Activated CD4-positive, alpha-beta T cell treated with anti-CD3 and anti-CD28 coated beads, Interleukin-2, Interleukin-6, amounts not matched to agents 100 ng/mL and 50 ng/mL, durations not matched to agents 16 hours and 8 hours (primary cell): ENCODE results near the gene ERBB4.

Source experiments
- DNase-seq: peaks from one replicate; pipeline ENCODE4 v3.0.0-alpha.2; 2020

ERBB4 gene

DNA sequence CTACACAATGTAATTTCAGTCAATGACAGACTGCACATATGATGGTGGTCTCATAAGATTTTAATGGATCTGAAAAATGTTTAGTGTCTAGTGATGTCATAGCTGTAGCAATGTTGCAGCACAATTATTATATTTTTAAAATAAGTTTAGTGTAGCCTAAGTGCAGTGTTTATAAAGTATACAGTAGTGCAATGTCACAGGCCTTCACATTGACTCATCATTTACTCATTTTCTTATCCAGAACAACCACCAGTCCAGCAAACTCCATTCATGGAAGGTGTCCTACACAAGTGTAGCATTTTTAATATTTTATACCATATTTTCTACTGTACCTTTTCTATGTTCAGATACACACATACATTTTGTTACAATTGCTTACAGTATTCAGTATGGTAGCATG is 663.1 kb downstream of the ERBB4 start:
- no peak for DNase-seq

DNA sequence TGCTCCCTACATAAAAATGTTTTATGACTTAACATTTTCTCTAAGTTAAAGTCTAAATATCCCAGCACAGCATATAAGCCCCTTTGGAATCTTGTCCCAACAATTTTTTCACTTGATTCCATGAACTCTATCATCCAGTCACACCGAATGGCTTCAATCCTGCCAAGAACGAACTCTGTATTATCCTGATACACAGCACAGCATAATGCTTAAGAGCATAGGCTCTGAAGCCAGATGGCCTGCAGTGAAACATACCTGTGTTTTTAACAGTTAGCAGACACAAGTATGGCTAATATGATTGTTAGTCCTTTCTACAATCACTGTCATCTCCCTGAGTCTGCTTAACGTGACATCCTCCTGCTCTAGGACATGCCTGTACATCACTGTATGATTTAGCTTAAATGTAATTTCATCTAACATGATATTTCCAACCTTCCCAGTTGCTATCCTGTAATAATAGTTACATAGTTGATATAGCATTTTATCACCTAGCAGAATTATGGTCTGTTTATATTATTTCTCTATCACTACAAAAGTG is 669.5 kb downstream of the ERBB4 start:
- no peak for DNase-seq

DNA sequence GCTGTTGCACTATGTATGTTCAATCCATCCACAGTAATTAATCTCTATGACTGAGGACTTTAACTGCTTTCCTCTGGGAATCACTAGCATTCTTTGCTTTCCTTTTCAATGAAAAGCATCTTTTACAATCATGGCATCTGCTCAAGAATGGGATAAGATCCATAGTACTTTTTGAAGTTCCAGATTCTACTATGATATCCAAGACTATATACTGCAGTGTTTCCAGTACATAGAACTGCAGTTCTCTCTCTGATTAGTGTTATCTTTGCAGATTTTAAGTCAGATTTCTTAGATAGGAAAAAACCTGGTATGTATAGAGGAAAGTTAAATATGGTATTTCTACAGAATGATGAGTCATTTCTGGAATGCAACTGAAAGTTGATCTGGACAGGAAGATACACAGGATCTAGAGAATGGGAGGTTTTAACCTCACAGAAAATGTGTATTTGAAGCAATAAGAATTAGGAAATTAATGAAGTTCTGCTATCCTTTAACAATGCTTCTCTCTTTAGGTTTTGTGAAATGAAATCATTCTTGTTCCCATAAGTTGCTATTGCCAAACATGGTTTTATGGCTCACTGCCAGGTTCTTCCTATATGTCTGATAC is 670.7 kb downstream of the ERBB4 start:
- peak; percentile 2 for DNase-seq

DNA sequence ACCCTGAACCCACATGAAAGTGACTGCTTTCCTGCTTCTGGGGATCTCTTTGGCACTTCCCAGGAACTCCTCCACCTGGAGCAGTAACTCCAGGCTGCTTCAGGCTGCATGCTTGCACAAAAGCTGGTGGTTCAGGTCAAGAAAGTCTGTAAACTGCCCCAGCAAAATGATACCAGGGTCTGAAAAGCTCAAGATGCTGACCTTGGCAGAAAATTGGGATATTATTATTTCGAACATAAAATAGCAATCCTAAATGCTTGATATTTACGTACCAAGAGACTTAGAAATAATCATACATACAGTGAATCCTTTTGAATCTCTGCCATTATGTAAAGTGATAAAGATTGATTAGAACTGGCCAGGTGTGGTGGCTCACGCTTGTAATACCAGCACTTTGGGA is 674.3 kb downstream of the ERBB4 start:
- no peak for DNase-seq

DNA sequence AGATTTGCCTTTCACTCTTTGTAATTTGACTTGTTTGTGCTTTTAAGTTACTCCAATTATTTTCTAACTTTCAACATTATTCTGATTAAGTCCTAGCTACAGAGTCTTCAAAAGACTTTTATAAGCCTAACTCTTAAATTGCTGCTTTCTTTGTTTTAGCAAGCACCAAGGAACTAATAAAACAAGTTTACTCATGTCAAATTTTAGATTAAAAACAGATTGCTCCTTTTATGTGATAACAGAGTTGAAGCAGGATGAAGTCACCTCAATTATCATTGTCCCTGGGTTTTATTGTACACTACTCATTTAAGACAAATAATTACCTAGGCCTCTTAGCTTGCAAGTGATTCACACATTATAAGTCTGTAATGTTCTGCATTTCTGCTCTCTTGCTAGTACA is 678.4 kb downstream of the ERBB4 start:
- DNase-seq, result no peak

DNA sequence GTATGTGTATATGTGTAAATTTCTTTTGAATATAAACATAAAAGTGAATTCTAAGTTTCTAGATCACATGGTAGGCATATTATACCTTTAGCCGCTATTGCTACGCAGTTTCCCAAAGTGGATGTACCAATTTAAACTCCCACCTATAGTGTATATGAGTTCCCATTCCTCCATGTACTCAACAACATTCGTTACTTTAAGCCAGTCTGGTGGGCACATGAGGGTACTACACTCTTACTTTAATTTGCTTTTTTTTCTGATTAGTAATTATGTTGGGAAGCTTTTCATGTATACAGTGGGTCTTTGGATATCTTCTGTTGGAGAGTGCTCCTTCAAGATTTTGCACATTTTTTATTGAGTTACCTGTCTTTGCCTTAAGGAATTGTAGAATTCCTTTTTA is 683.8 kb downstream of the ERBB4 start:
- no peak for DNase-seq

DNA sequence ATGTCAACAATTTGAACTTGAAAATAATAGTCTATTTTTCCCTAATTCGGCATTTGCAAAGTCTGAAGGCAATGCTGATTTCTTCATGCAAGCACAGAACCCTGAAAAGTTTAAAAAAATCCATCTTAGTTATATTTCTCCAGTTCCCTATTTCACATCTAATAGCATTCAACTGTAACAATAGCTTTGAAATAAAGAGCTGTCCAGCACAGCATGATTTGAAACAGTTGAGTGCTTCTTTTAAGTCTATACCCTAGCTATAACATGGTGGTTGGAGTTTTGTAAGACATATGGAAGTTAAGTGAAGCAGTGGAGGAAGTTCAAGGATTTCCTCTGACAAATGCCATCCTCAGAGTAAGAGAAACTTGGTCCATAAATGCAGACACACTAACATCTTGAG is 691.9 kb downstream of the ERBB4 start:
- no peak for DNase-seq

DNA sequence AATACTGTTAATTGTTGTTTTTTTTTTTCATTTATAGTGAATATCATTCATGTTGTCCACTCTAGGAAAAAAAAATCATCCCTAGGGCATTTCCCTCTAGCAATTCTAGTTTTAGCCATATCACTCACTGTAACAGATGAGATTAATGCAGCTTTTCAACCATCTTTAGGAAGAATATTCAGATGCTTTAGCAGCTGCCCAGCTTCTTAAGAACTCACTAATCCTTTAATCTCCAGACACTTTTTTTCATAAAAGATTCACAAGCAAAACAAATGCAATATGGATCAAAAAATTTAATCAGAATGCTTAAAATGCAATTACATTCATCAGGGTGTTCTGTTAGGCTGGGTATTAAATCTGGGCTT is 692.6 kb downstream of the ERBB4 start:
- DNase-seq, result no peak

DNA sequence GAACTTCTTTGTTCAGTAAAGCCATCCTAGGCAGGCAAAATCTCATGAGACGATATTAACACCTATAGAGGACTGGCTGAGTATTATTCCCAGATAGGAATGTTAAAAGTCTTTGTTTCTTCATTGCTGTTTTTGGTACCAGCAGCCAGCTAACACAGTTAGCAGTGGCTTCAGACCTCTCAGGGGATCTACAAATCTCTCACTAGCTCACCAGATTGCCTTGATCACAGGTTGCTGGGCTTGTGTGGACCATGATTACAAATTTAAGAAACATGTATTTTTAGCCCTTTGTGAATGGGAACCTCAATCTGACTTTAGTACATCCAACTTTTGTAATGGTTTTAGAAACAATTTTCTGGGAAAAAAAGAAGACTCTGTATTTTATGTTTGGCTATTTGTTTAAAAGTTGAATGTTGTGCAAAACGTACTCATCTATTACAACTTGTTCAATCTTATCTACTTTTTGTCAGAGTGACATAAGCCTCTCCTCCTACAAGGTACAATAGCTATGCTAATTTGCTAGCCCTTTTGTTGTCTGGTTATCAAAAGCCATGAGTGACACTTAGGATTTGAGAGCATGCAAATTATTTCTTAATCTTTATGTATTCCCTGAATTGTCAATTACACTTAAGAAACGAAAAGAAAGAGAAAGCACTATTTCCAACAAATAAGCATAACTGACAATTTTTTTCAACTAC is 693.1 kb downstream of the ERBB4 start:
- DNase-seq, result no peak

DNA sequence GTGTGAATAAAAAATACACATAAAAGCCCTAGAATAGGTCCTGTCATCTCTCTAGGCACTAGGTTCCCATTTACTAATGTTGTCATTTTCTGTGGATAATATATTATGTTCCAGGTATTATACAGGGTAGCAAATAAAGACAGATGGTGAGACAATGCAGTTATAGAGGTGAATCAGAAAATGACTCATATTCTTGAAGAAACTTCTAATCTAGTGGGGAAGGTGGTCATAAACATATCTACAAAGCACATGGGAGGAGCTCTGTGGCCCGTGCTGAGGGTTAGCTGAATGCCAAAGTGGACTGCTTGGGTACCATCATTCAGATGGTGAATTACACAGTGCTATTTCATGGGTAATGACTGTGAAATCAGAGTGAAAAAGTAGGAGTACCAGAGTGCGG is 700.9 kb downstream of the ERBB4 start:
- DNase-seq, result no peak

DNA sequence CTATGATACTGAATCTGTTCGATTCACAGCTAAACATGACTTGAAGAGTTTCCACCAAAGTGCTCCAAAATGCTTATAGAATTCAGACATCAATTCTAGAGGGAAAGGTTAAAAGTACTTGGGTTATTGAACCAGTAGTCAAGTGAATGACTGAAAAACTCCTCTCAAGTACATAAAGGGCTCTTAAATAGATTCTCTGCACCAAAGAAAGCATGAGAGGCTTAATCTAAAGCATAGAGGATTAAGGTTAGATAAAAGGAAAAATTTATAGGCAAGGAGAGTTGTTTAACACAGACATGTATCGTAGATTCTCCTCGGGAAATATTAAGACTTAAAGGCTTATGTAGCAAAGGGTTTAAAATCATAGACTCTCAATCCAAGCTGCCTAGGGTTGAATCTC is 701.4 kb downstream of the ERBB4 start:
- DNase-seq, result no peak

DNA sequence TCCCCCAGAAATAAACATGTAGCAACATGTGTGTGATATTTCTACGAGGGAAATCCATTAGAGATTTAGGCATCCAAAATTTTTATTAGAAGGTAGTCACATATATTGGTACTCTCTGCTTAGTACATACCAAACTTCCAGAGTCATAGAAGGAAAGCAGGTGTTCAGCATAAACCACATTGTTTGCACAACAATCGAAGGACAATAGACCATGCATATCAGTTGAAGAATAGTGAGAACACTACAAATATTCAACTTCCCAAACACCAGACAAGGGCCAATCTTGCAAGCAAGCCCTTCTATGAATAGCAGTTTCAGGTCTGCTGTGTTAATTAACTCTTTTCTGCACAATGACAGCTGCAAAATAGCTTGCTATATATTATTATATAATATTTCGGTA is 702.2 kb downstream of the ERBB4 start:
- no peak for DNase-seq

DNA sequence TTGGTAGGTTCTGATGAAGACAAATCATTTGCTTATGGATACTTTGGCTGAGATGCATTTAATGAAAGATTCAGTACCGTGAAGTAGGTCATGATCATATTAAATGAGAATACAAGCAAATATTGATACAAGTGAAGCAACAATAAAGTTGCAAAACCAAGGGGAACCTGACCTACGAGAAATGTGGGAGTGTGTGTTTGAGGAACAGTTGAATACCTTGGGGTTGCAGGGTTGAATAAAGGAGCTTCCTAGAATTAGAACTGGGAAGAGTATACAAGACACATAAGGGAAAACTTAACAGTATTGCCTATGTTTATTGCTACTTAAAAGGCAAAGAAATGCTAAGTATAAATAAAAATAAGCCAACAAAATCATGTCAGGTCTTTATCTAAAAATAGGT is 702.9 kb downstream of the ERBB4 start:
- no peak for DNase-seq

DNA sequence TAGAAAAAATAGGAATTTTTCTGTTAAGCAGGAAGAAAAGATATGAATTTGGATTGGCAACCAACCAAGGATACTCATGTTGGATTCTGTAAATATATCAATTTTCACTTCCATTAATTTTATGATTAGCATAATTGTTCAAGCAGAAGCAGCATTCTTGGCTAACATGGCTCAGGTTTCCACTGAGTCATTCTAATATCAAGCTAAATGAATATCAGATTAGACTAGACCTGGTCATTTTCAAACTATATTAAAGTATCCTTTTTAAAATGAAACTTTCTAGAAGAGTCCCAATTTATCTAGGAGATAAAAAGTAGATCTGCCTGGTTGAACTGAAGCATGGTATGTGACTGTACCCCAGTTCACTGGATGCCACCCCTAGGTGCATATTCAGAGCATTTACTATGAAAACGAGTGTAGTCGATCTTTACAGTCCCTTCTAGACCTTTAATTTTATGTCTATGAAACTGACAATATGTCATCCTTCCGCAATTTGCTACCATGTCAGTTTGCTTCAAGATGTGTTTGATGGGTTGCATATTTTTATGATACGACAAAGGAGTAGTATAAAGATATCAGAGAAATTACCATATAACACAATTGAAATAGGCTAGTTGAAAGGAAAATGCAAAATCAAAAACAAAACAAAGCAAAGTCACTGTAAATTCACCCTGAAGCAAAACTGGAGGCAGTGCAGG is 704.9 kb downstream of the ERBB4 start:
- DNase-seq, result no peak

DNA sequence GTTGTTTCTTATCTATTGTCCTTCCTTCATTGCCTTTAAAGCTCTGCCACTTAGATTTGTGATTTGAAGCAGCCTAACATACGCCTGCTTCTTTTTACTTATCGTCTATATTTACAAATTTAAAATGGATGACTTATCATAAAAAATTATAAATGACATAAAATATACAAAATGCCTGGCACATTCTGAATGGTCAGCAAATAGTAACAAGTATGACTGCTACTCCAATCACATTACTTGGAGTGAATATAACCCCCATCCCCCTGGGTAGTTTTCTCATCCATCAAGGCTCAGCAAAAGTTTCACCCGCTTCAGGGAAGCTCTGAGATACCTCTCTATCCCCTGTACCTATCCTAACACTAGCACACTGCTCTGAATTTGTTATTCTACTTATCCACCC is 708.9 kb downstream of the ERBB4 start:
- no peak for DNase-seq

DNA sequence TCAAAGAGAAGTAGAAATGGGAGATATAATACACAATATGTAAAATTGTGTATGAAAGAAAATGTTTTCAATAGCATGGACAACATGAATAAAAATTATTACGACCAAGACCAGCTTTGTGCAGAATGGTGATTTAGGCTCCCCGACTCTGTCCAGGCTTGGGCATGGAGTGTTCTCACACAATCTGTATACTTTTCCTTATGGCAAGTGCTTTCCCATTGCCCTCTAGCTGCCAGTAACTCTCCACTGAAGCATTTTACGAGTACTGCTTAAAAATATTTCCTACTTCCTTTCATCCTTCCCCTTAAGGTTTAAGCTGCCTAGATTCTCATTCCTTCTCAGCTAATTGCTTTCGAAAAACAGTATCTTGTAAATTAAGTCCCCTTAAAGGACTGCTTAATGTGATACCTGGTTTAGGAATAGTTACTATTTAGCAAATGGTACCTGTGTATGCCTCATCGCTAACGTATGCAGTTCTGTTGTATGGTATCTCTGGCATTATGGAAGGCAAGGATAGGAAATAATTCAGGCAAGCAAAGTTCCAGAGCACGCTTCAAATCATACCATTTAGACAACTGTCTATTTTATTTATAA is 714.6 kb downstream of the ERBB4 start:
- DNase-seq, result no peak

DNA sequence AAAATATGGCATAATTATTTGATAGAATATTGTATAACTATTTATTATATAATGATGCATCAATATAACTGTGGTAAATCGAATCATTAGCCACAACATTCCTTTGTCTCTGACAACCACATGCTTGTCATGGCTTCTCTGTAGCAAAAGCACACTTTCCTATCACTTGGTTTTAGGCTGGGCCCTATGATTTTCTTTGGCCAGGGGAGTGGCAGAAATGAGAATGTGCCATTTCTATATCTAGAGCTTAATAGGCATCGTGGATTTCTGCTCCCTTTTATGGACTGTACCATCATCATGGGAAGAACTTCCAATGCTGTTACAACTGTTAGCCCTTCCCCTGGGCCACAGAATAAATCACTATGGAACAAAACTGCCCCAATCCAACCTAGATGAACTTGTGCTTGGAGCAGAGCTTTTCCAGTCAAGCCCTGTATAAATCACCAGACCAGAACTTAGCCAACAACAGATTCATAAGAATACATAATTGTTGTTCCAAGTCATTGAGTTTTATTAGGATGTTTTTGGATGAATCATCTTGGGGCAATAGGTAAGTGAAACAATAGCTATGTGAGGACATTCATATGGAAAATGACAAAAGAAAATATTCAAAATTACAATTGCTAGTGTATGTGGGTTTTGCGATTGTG is 715.8 kb downstream of the ERBB4 start:
- no peak for DNase-seq

DNA sequence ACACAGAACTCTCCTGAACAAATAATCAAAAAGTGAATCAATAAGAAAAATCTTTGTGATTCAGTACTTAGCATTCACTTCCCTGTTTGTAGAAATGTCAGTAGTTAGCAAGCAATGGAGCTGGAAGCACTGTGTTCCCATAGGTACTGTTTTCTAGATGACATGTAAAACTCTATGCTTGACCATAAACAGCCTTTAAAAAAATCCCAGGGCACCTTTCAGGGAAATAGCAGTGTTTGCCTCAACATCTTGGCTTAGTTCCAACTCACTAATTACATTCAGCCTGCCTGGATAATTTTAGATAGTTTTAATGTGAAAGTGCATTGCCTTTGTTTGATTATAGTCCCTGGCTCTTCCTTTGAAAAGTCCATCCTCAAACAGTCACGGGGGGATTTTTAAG is 721.8 kb downstream of the ERBB4 start:
- DNase-seq, result no peak

DNA sequence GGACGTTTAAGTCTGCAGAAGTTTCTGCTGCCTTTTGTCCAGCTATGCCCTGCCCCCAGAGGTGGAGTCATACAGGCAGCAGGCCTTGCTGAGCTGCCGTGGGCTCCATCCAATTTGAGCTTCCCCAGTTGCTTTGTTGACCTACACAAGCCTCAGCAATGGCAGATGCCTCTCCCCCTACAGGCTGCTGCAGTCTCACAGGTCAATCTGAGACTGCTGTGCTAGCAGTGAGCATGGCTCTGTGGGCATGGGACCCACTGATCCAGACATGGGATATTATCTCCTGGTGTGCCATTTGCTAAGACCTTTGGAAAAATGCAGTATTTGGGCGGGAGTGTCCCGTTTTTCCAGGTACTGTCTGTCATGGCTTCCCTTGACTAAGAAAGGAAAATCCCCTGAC is 726.0 kb downstream of the ERBB4 start:
- no peak for DNase-seq

DNA sequence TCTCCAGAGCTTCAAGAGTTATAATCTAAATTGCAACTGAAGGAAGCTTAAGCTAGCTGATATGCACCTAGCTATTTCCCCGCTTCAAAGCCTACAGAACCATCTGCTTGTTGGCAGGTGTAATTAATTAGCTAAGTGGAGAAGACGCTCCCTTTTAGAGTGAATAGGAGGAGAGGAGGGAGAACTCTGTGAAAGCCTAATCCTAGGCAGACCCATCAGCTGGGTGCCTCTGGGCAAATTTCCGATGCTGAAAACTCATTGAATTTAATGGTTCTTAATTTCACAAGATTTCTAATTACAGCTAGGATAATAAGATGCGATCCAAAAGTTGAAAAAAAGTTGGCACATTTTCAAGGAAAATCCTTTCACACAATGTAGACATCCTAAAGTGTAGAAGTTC is 735.9 kb downstream of the ERBB4 start:
- DNase-seq, result no peak

DNA sequence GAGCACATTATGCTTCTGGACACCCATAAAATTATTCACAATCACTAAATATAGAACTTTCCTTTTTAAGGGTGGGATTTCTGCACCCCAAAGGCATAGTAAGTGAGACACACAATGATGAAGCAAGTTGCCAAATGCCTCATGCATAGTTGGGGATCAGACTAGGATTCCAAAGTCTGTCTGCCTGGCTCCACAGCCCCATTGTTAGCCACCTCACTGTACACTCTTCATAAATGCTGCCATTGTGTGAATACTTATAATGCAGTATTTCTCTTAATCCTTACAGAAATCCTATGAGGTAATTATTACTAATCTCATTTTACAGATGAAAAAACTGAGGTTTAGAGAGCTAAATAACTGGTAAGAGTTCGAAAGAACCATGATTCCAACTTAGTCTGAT is 738.6 kb downstream of the ERBB4 start:
- no peak for DNase-seq

DNA sequence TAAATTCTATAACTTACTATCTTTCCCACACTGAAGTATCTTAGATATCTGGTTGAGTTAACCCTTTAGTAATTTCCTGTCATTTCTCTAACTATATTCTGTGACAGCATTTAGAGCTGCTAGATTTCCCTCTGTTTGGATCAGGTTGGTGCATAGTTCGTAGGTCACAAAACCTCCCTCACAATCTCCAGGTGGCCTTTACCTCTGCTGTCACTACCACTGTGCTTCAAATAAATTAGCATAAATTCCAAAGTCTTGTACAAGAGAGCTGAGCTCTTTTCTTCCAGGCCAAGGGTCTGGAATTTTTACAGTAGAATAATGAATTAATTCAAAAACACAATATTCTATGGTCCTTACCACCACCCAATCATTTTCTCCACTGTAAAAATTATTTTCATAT is 739.7 kb downstream of the ERBB4 start:
- no peak for DNase-seq

DNA sequence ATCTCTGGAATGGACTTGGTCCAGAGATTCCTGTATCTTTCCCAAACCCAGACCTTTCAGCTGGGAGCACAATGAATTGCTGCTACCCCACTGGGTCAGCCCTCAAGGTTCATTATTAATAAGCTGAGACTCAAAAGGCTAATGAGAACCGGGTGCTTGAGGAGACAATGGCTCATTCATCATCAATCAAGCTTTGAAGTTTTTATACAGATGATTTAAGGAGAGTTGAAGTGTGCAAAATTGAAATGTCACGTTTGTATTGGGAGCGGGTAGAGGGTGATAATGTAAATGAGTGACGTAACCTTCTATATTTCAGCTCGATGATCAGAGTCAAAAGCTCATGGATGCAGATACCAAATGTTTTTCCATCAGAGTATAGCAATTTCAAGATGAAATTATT is 744.9 kb downstream of the ERBB4 start:
- no peak for DNase-seq

DNA sequence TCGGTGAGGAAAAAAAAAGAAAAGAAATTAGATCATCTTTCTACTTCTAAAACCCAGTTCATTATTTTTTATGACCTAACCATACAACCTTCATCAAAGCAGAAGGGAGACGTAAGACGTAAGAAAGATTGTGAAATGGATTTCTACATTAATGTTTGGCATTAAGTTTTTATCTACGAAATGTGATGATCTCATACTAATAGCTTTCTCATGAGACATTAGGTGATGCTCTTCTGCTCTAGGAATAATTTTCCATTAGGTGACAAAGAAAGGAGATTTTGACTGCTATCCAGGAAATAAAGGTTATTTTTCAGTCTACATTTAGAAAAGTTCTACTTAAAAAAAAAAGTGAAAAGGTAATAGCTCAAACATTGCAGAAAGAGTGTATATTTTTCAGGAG is 748.6 kb downstream of the ERBB4 start:
- no peak for DNase-seq
